Activated CD4-positive, alpha-beta T cell treated with anti-CD3 and anti-CD28 coated beads for 24 hours (primary cell): ENCODE measurements around the gene HOXD13.

Source experiments
- DNase-seq, 2 donors: peaks; one replicate each; pipeline ENCODE4 v3.0.0-alpha.2; 2020; ENCODE audit warnings: low read depth in 2 of 2

The HOXD13 gene

GRCh38 chr2:176118601-176119339 lies 26.2 kb downstream of the HOXD13 start:
- DNase-seq = no peak

GRCh38 chr2:176120364-176121189 lies 28.1 kb downstream of the HOXD13 start:
- DNase-seq = no peak

- DNase-seq = no peak
Observed at GRCh38 chr2:176121190-176122051, 28.9 kb downstream of the HOXD13 start.

GRCh38 chr2:176122052-176122682 lies 29.6 kb downstream of the HOXD13 start:
- DNase-seq = no peak

GRCh38 chr2:176122683-176123410 lies 30.3 kb downstream of the HOXD13 start, which contains the start of gene HOXD9:
TSS of gene HOXD9 (plus strand) at chr2:176122719. CDS start at chr2:176122769, 50 bp downstream.
- no peak for DNase-seq

GRCh38 chr2:176123411-176124109 lies 31.0 kb downstream of the HOXD13 start:
- DNase-seq = no peak

GRCh38 chr2:176124110-176124946 lies 31.8 kb downstream of the HOXD13 start:
- no peak for DNase-seq

- DNase-seq = no peak
Observed at GRCh38 chr2:176124947-176125771, 32.6 kb downstream of the HOXD13 start.

GRCh38 chr2:176125772-176126054 lies 33.2 kb downstream of the HOXD13 start:
- DNase-seq = no peak

- DNase-seq = peak; percentile 59 to 60
Observed at GRCh38 chr2:176126929-176127773, 34.6 kb downstream of the HOXD13 start.

- DNase-seq = no peak
Observed at GRCh38 chr2:176127774-176128072, 35.2 kb downstream of the HOXD13 start.

- DNase-seq = no peak
Observed at GRCh38 chr2:176128172-176128981, 35.9 kb downstream of the HOXD13 start.

- DNase-seq = no peak
Observed at GRCh38 chr2:176128982-176129796, 36.7 kb downstream of the HOXD13 start, which contains the start of gene HOXD8. TSS of gene HOXD8 (plus strand) at chr2:176129705. CDS start at chr2:176130367, 662 bp downstream.

GRCh38 chr2:176129813-176130146 lies 37.3 kb downstream of the HOXD13 start:
- no peak for DNase-seq

GRCh38 chr2:176130147-176130956 lies 37.8 kb downstream of the HOXD13 start:
- DNase-seq = no peak
